Common myeloid progenitor, CD34-positive (primary cell): ENCODE data around the gene GRHL1.

Experiments
- CTCF ChIA-PET: fragments of 350-600 bp; sonication (Branson Sonifier 250); formaldehyde crosslinking; loops from one replicate; lab custom pipeline; 2021; ENCODE audit warnings: antibody characterized with exemption; lab: Charles Lee
- POLR2A ChIA-PET: fragments of 350-600 bp; sonication (Branson Sonifier 250); formaldehyde crosslinking; loops from one replicate; lab custom pipeline; 2021; ENCODE audit warnings: antibody characterized with exemption; lab: Charles Lee
- DNase-seq, 3 donors: peaks; one replicate each; pipeline versions ENCODE4 v3.0.0 to v3.0.0-alpha.2; 2013
- H3K27ac ChIP-seq, 2 experiments: 1 replicate in 1 of 2; 2 replicates in 1 of 2; pipeline ENCODE4 v1.7.0; 2013; ENCODE audit warnings: inconsistent platforms in 2 of 2, low read length in 2 of 2, mild to moderate bottlenecking in 2 of 2, low read depth in 1 of 2, moderate library complexity in 1 of 2; ENCODE audit not compliant: severe bottlenecking in 2 of 2, insufficient read depth in 1 of 2, poor library complexity in 1 of 2
- H3K27me3 ChIP-seq, 5 experiments: replicated peaks in 2 of 5; 1 replicate in 3 of 5; 2 replicates in 2 of 5; pipeline versions ENCODE4 v1.6.1 to v1.7.0; 2013; ENCODE audit warnings: low read length in 4 of 5, mild to moderate bottlenecking in 2 of 5, moderate library complexity in 2 of 5, inconsistent platforms in 1 of 5; ENCODE audit not compliant: insufficient read depth in 5 of 5, control insufficient read depth in 4 of 5
- H3K36me3 ChIP-seq, 4 experiments: 1 replicate in 2 of 4; 2 replicates in 2 of 4; pipeline versions ENCODE4 v1.6.1 to v1.7.0; 2013; ENCODE audit warnings: low read length in 3 of 4, control low read depth in 1 of 4, mild to moderate bottlenecking in 1 of 4; ENCODE audit not compliant: control insufficient read depth in 4 of 4, insufficient read depth in 4 of 4
- H3K4me1 ChIP-seq, 4 experiments: 1 replicate in 3 of 4; 2 replicates in 1 of 4; pipeline versions ENCODE4 v1.6.1 to v1.7.1; 2013; ENCODE audit warnings: low read length in 3 of 4, mild to moderate bottlenecking in 3 of 4, control low read depth in 1 of 4, inconsistent platforms in 1 of 4, moderate library complexity in 1 of 4; ENCODE audit not compliant: control insufficient read depth in 4 of 4, insufficient read depth in 4 of 4; ENCODE audit errors: control extremely low read depth in 1 of 4
- H3K4me3 ChIP-seq, 7 experiments: 1 replicate in 4 of 7; 2 replicates in 3 of 7; pipeline versions ENCODE4 v1.5.1 to v1.7.0; 2013; ENCODE audit warnings: mild to moderate bottlenecking in 7 of 7, low read length in 6 of 7, moderate library complexity in 6 of 7, inconsistent platforms in 2 of 7, low read depth in 2 of 7, control low read depth in 1 of 7; ENCODE audit not compliant: insufficient read depth in 4 of 7, control insufficient read depth in 1 of 7; ENCODE audit errors: extremely low read depth in 1 of 7
- H3K9me3 ChIP-seq, 5 experiments: 1 replicate in 4 of 5; 2 replicates in 1 of 5; pipeline versions ENCODE4 v1.6.1 to v1.7.1; 2013; ENCODE audit warnings: low read length in 4 of 5, mild to moderate bottlenecking in 2 of 5, inconsistent platforms in 1 of 5, low read depth in 1 of 5, moderate library complexity in 1 of 5; ENCODE audit not compliant: control insufficient read depth in 4 of 5, insufficient read depth in 2 of 5; ENCODE audit errors: control extremely low read depth in 1 of 5
- WGBS: methylation state at CpG from one replicate; pipeline ENCODE4 v1.1.5; 2013; ENCODE audit not compliant: insufficient coverage; 5-methylcytosine and 5-hydroxymethylcytosine counted together

Gene GRHL1

DNA sequence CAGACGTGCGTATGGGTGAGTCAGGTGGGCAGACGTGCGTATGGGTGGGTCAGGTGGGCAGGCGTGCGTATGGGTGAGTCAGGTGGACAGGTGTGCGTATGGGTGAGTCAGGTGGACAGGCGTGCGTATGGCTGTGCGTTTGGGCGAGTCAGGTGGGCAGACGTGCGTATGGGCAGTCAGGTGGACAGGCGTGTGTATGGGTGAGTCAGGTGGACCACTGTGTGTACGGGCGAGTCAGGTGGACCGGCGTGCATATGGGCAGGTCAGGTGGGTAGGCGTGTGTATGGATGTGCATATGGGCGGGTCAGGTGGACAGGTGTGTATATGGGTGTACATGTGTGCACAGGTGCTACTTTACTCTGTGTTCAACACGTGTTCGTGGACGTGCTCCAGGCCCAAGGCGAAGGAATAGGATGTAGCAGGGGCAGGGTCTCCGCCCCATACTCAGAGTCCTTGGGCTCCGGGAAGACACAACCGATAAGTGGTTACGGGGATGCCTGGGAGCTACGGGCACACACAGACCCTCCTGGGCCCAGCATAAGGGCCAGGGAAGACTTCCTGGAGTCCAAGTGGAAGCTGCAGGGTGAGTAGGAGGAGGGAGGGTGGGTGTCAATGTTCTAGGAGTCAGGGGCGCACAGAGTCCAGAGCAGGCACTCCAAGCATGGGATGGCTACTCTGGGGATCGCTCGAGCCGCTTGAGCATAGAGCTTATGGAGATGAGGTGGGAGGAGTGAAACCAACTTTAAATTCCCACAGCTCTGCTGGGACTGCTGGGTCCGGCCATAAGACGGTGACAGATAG lies 64.7 kb downstream of the GRHL1 start:
- H3K9me3 ChIP-seq: peaks cover 0 to 12% (median 8%) of the 10 kb centered on the region in 5 experiments
- WGBS: over 99% methylated on average over 27 of the region's 35 CpGs
- peaks cover 0 to 4% (median 1%) of the 10 kb centered on the region in 4 experiments for H3K4me1 ChIP-seq
- H3K27me3 ChIP-seq: peaks cover 0 to 5% (median 0%) of the 10 kb centered on the region in 5 experiments
- no peak overlapping the region for H3K27ac ChIP-seq
- no peak overlapping the region for H3K4me3 ChIP-seq
- no peaks in the 10 kb centered on the region for H3K36me3 ChIP-seq
- CTCF ChIA-PET: interaction anchor here (0.9 to 1.3 kb wide), 3 partner anchors 8 to 19 kb away, joined by 3 to 4 read pairs (median 4); no protein-coding TSS in a partner anchor
- POLR2A ChIA-PET: interaction anchor here (1.0 kb wide), 1 partner anchor 11 kb away, joined by 4 read pairs; no protein-coding TSS in a partner anchor
- no peak for DNase-seq

DNA sequence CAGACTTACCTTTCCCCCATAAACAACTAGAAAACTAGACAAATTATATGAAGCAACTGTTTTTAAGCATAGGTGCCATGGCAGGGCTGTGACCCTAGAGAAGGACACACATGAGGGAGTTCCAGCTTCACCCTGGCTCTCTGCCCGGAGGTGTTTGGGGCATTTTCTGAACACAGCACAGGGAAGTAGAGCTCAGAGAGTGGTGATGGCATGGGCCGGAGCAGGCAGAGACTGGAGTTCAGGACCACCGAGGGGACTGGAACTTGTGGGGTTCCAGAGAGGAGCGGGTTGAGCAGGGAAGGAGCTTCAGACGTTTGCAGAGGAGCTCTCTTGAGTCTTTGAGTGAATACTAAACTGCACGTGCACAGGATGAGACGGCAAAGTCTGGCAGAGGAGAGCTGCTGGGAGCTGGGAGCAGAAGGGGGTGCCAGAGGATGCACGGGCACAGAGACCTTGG lies 65.3 kb downstream of the GRHL1 start:
- ChIA-PET CTCF (interaction anchor here (0.9 to 1.3 kb wide), 3 partner anchors 8 to 18 kb away, joined by 3 to 4 read pairs (median 4); no protein-coding TSS in a partner anchor), POLR2A (interaction anchor here (1.0 kb wide), 1 partner anchor 10 kb away, joined by 4 read pairs; no protein-coding TSS in a partner anchor)
- Histone ChIP-seq H3K9me3 (peaks cover 0 to 12% (median 8%) of the 10 kb centered on the region in 5 experiments), H3K4me3 (no peak overlapping the region), H3K27me3 (peaks cover 0 to 5% (median 0%) of the 10 kb centered on the region in 5 experiments), H3K27ac (no peak overlapping the region), H3K36me3 (no peaks in the 10 kb centered on the region), H3K4me1 (peaks cover 0 to 4% (median 1%) of the 10 kb centered on the region in 4 experiments)
- DNase-seq: no peak
- 82% methylated on average over 6 of the region's 8 CpGs for WGBS

DNA sequence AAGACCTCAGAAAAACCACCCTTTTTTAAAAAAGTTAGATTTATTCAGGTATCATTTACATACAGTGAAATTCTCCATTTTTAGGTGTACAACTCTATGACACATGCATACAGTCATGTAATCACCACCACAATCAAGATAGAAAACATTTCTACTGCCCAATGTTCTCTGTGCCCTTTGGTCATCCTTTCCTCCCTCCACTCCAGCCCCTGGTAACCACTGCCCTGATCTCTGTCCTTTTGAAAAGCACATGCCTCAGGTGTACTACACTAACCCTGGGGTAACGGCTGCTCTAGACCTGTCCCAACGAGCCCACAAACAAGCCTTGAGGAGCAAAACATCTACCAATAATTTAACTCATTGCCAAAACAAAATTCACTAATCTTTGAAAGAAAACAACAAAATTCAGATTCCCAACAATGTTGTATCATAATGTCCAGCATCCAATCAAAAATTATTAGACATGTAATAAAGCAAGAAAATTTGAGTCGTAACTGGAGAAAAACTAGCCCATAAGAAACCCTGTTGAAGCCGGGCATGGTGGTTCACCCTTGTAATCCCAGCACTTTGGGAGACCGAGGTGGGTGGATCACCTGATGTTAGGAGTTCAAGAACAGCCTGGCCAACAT lies 65.9 kb downstream of the GRHL1 start:
- CTCF ChIA-PET: interaction anchor here (0.9 to 3.6 kb wide), 4 partner anchors 9 to 33 kb away, joined by 3 to 15 read pairs (median 4); no protein-coding TSS in a partner anchor

DNA sequence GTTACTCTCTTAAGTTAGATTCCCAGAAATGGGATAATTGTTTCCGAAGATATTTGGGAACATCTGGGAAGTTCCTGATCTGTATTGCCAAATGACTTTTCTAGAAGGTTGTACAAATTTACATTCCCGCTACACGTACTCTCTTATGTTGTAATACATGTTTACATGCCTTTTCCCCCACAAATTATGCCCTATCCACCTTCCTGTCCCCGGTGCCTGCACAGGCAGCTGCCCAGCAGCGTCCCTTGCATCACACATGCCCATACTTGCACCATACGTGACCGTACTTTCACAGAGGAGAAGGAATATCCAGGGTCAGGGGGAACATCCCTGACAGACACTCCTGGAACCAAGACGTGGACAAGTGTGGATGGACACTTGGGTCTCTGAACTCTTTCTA lies 67.7 kb downstream of the GRHL1 start:
- H3K27ac ChIP-seq: no peak overlapping the region
- no peaks in the 10 kb centered on the region for H3K36me3 ChIP-seq
- CTCF ChIA-PET: interaction anchor here (0.8 to 3.6 kb wide), 3 partner anchors 12 to 35 kb away, joined by 3 to 15 read pairs (median 5); no protein-coding TSS in a partner anchor
- H3K27me3 ChIP-seq: peaks cover 0 to 5% (median 0%) of the 10 kb centered on the region in 5 experiments
- POLR2A ChIA-PET: no interaction called here
- 100% methylated on average over 4 of the region's 8 CpGs for WGBS
- DNase-seq: no peak
- H3K4me3 ChIP-seq: no peak overlapping the region
- peaks cover 0 to 12% (median 7%) of the 10 kb centered on the region in 5 experiments for H3K9me3 ChIP-seq
- peaks cover 0 to 4% (median 1%) of the 10 kb centered on the region in 4 experiments for H3K4me1 ChIP-seq

More for the DNA sequence above, 65.9 kb downstream of the GRHL1 start:
- H3K27ac ChIP-seq: no peak overlapping the region
- H3K36me3 ChIP-seq: no peaks in the 10 kb centered on the region
- H3K9me3 ChIP-seq: peaks cover 0 to 12% (median 8%) of the 10 kb centered on the region in 5 experiments
- no peak overlapping the region for H3K4me3 ChIP-seq
- H3K4me1 ChIP-seq: peaks cover 0 to 4% (median 1%) of the 10 kb centered on the region in 4 experiments
- H3K27me3 ChIP-seq: peaks cover 0 to 5% (median 0%) of the 10 kb centered on the region in 5 experiments
- WGBS: 93% methylated on average over 5 of the region's 5 CpGs
- POLR2A ChIA-PET: interaction anchor here (1.0 kb wide), 1 partner anchor 9 kb away, joined by 4 read pairs; no protein-coding TSS in a partner anchor
- no peak for DNase-seq

DNA sequence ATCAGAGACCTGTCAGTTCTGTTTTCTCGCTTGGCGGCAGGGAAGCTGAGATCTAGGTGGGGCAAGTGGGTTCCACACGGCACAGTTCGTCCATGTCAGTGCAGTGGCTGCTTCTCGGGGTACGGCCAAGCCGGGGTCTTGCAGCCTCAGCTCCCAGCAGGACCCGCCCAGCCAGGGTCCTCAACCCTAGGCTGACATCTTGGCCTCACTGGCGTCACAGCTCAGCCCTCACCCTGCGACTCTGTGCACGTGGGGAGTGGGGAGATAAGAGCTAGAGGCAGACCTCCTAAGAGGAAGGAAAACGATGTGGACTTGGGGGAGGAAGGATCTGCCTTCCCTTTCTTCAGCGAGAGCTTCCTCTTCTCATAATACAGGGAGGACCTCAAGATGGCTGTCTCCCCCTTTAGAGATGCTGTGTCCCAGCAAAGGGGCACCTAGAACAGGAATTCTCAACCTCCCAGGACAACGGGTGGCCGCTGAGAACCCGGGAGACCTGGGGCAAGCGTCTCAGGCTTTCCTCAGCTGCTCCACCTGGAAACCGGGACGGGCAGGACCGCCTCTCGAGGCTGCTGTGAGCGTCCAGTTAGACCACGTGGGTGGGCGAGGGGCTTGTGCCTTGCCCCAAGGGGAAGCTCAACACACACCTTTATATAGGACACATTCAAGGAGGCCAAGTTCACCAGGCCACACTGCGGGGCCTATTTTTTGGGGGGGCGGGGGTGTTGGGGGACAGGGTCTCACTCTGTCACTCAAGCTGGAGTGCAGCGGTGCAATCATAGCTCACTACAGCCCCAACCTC lies 68.3 kb downstream of the GRHL1 start:
- POLR2A ChIA-PET: interaction anchor here (1.0 kb wide), 1 partner anchor 9 kb away, joined by 3 read pairs; no protein-coding TSS in a partner anchor
- Histone ChIP-seq H3K36me3 (no peaks in the 10 kb centered on the region), H3K27ac (no peak overlapping the region), H3K9me3 (peaks cover 0 to 12% (median 7%) of the 10 kb centered on the region in 5 experiments), H3K4me3 (no peak overlapping the region), H3K4me1 (peaks cover 0 to 4% (median 1%) of the 10 kb centered on the region in 4 experiments), H3K27me3 (peaks cover 0 to 5% (median 0%) of the 10 kb centered on the region in 5 experiments)
- DNase-seq: no peak
- WGBS: 82% methylated on average over 17 of the region's 27 CpGs
- CTCF ChIA-PET: interaction anchor here (0.8 to 3.6 kb wide), 6 partner anchors 9 to 36 kb away, joined by 3 to 15 read pairs (median 4); no protein-coding TSS in a partner anchor

DNA sequence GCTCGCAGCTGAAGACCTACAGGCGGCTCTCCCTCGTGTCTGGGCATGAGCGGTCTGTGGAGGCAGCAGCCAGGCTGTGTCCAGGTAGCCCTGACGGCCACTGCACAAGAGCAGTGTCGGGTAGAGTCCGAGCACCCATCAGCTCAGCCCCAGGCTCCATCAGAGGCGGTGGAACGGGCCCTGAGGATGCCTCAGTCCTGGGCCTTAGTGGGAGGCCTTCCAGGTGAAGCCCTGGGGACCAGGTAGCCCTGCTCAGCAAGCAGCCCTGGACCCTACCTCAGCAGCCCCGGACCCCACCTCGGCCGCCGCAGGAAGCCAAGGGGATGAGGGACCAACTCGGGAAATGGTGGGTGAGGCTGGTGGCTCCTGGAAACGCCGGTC lies 70.5 kb downstream of the GRHL1 start:
- DNase-seq: no peak
- H3K9me3 ChIP-seq: peaks cover 0 to 10% (median 3%) of the 10 kb centered on the region in 5 experiments
- peaks cover 0 to under 1% (median 0%) of the 10 kb centered on the region in 5 experiments for H3K27me3 ChIP-seq
- no peak overlapping the region for H3K4me3 ChIP-seq
- 97% methylated on average over 12 of the region's 16 CpGs for WGBS
- CTCF ChIA-PET: interaction anchor here (0.8 to 1.6 kb wide), 4 partner anchors 12 to 209 kb away, joined by 3 to 5 read pairs (median 3); no protein-coding TSS in a partner anchor
- POLR2A ChIA-PET: interaction anchor here (1.0 kb wide), 1 partner anchor 38 kb away, joined by 3 read pairs; no protein-coding TSS in a partner anchor
- H3K27ac ChIP-seq: no peak overlapping the region
- no peaks in the 10 kb centered on the region for H3K36me3 ChIP-seq
- H3K4me1 ChIP-seq: peaks cover 0 to 4% (median 1%) of the 10 kb centered on the region in 4 experiments
